Endothelial cell of umbilical vein (primary cell): ENCODE data around the gene OR2F1. TPM values are rescaled to one million over a fixed set of nuclear protein-coding genes. Genes with fewer than 3 reads are reported as not detected.

Source experiments
- BruUV-seq: library from RNA; stranded (reverse); fragments of 400-500 nt; replicated peaks from 2 replicates; lab custom pipeline; 2021; lab: Mats Ljungman, UMichigan
- CTCF ChIA-PET: fragments of 300-600, 350-600 bp; sonication (Branson Sonifier 250); formaldehyde crosslinking; loops from one replicate; lab custom pipeline; 2021; ENCODE audit warnings: antibody characterized with exemption, inconsistent platforms; lab: Charles Lee
- POLR2A ChIA-PET: fragments of 300-600, 350-600 bp; sonication (Branson Sonifier 250); formaldehyde crosslinking; loops from one replicate; lab custom pipeline; 2021; ENCODE audit warnings: antibody characterized with exemption, inconsistent platforms; lab: Charles Lee
- DNase-seq: peaks from one replicate; pipeline ENCODE4 v3.0.0-alpha.2; 2011; ENCODE audit warnings: low read depth, low spot score
- FAIRE-seq: peaks from 2 replicates; lab custom pipeline; 2011; peaks lifted over from hg19 to GRCh38; lab: Jason Lieb, UNC
- H2AFZ ChIP-seq: 2 replicates; pipeline ENCODE4 v1.6.0; 2012; ENCODE audit warnings: low read depth, low read length, control low read depth, inconsistent platforms
- H3K27ac ChIP-seq: 2 replicates; pipeline ENCODE4 v1.5.1; 2011; ENCODE audit warnings: low read depth, mild to moderate bottlenecking, control low read depth, low read length, moderate library complexity; ENCODE audit not compliant: insufficient read depth
- H3K27me3 ChIP-seq, 2 experiments: 2 replicates each; pipeline versions ENCODE4 v1.6.0 to v1.6.1; 2011; ENCODE audit warnings: low read length in 2 of 2, mixed read lengths in 1 of 2; ENCODE audit not compliant: control insufficient read depth in 2 of 2, insufficient read depth in 2 of 2
- H3K36me3 ChIP-seq, 2 experiments: 2 replicates in 1 of 2; 3 replicates in 1 of 2; pipeline ENCODE4 v1.5.1; 2011; ENCODE audit warnings: low read length in 2 of 2, mild to moderate bottlenecking in 1 of 2, moderate library complexity in 1 of 2; ENCODE audit not compliant: control insufficient read depth in 2 of 2, insufficient read depth in 2 of 2; ENCODE audit errors: extremely low read depth in 1 of 2
- H3K4me1 ChIP-seq: 3 replicates; pipeline ENCODE4 v1.5.1; 2011; ENCODE audit warnings: mild to moderate bottlenecking, low read length; ENCODE audit not compliant: control insufficient read depth, insufficient read depth; ENCODE audit errors: extremely low read depth
- H3K4me2 ChIP-seq: 2 replicates; pipeline ENCODE4 v1.6.1; 2011; ENCODE audit warnings: low read length, control low read depth, mixed read lengths; ENCODE audit not compliant: insufficient read depth
- H3K4me3 ChIP-seq, 3 experiments: fragments of 200-600 bp in 1 of 3; sonication (generic), shearing (Covaris generic) in 1 of 3; replicated peaks in 1 of 3; 2 replicates each; pipeline ENCODE4 v1.5.1; 2011 to 2016; ENCODE audit warnings: control low read depth in 3 of 3, low read length in 3 of 3, mild to moderate bottlenecking in 2 of 3, inconsistent platforms in 1 of 3, low read depth in 1 of 3, moderate library complexity in 1 of 3; ENCODE audit not compliant: insufficient read depth in 1 of 3
- H3K79me2 ChIP-seq: 2 replicates; pipeline ENCODE4 v1.6.0; 2012; ENCODE audit warnings: low read length, inconsistent platforms; ENCODE audit not compliant: control insufficient read depth, insufficient read depth
- H3K9ac ChIP-seq: replicated peaks from 2 replicates; pipeline ENCODE3; 2011; ENCODE audit warnings: low read length, control low read depth; ENCODE audit not compliant: insufficient read depth; ENCODE audit errors: extremely low read depth
- H3K9me1 ChIP-seq: replicated peaks from 3 replicates; pipeline ENCODE4 v1.6.0; 2011; ENCODE audit warnings: mild to moderate bottlenecking, low read length; ENCODE audit not compliant: control insufficient read depth, insufficient read depth; ENCODE audit errors: extremely low read depth
- H3K9me3 ChIP-seq: replicated peaks from 2 replicates; pipeline ENCODE4 v1.5.1; 2012; ENCODE audit warnings: low read length, inconsistent platforms; ENCODE audit not compliant: control insufficient read depth, insufficient read depth
- H4K20me1 ChIP-seq: replicated peaks from 2 replicates; pipeline ENCODE3; 2011; ENCODE audit warnings: mild to moderate bottlenecking, low read length; ENCODE audit not compliant: control insufficient read depth, insufficient read depth; ENCODE audit errors: extremely low read depth
- EZH2 ChIP-seq: IDR thresholded peaks from 2 replicates; pipeline ENCODE4 v1.6.1; 2012; ENCODE audit warnings: borderline replicate concordance, low read depth, mild to moderate bottlenecking, moderate library complexity, low read length, inconsistent platforms; ENCODE audit not compliant: severe bottlenecking
- GATA2 ChIP-seq: IDR thresholded peaks from 2 replicates; pipeline ENCODE4 v1.7.0; 2011; ENCODE audit warnings: low read depth, mild to moderate bottlenecking, moderate library complexity, mixed read lengths, low read length; ENCODE audit not compliant: insufficient read length, insufficient read depth
- JUN ChIP-seq: IDR thresholded peaks from 2 replicates; pipeline ENCODE4 v1.6.1; 2011; ENCODE audit warnings: borderline replicate concordance, low read depth; ENCODE audit not compliant: insufficient read length, insufficient read depth
- MYC ChIP-seq: IDR thresholded peaks from one replicate; pipeline ENCODE4 v1.6.1; 2011; ENCODE audit warnings: mild to moderate bottlenecking, low read depth, low read length
- POLR2AphosphoS5 ChIP-seq: IDR thresholded peaks from 2 replicates; pipeline ENCODE4 v1.6.1; 2012; ENCODE audit warnings: low read depth, mild to moderate bottlenecking, control low read depth, low read length, moderate library complexity; ENCODE audit not compliant: insufficient read depth
- dilution Hi-C: fragments of 300-500 bp; cut with MboI; formaldehyde crosslinking; loops from one replicate; pipeline ENCODE4 v1.15.0; 2019; ENCODE audit warnings: low sequenced_read_pairs; ENCODE audit not compliant: extremely low pct_ligation_motif_present
- intact Hi-C: fragments of 100-400 bp; cut with micrococcal nuclease; formaldehyde crosslinking; loops from one replicate; pipeline ENCODE4 v1.10.0; 2022
- polyA plus RNA-seq, 4 experiments: library from polyadenylated mRNA; depleted of rRNA in 3 of 4; stranded (reverse) in 3 of 4; unstranded in 1 of 4; fragments of >200 nt; gene quantifications; 2 replicates each; pipeline versions ENCODE4 v1.2.1 to v1.2.3, GENCODE V29; 2011 to 2012; ENCODE audit warnings: missing spikeins in 1 of 4
- total RNA-seq: library from RNA; stranded (reverse); gene quantifications from 2 replicates; pipeline ENCODE4 v1.2.3, GENCODE V29; 2021
- TF ChIP-seq, protein P1 (sequence below): IDR thresholded peaks from 2 replicates; pipeline ENCODE4 v1.6.1; 2011; ENCODE audit not compliant: insufficient read depth, insufficient read length
- TF ChIP-seq, protein P2 (sequence below), 2 donors: IDR thresholded peaks; 1 replicate in 1 of 2; 2 replicates in 1 of 2; pipeline ENCODE4 v1.5.1; 2011; ENCODE audit warnings: low read length in 2 of 2, mild to moderate bottlenecking in 2 of 2, moderate library complexity in 2 of 2, control low read depth in 1 of 2, inconsistent platforms in 1 of 2, low read depth in 1 of 2; ENCODE audit not compliant: insufficient read depth in 1 of 2; ENCODE audit errors: extremely low read depth in 1 of 2

The OR2F1 gene
- total and polyA plus RNA-seq, 2 donors (not counting 3 experiments of a cell fraction or from before 2014, with no cell fraction given) = not detected

DNA sequence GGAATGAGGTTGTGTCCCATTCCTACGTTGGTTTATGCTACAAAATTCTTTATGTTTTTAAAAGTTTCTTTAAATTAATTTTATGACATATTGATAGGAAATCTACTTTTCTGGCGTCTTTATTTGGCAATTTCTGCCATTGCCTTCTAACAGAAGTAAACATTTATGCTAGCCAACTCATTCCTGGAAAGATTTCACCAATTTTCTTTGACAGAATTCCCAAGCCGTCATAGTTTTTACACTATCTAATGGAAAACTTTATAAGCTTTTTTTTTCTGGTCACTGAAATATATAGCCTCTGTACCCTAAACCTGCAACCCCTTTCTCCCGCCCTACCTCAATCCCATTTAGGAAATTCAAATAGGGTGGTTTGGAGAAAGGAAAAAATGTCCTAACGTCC lies 46.5 kb upstream of the OR2F1 start:
- ChIA-PET CTCF (interaction anchor here (1.0 kb wide), 1 partner anchor 172 kb away, joined by 3 read pairs; no protein-coding TSS in a partner anchor), POLR2A (no interaction called here)
- no peaks in the 10 kb centered on the region for H3K9me1 ChIP-seq
- intact Hi-C loops = loop anchor here (10.0 kb wide), 1 partner anchor 487 kb away; no protein-coding TSS in a partner anchor
- no peaks in the 10 kb centered on the region for H4K20me1 ChIP-seq
- H3K4me2 ChIP-seq = no peak overlapping the region
- no peak overlapping the region for H3K4me3 ChIP-seq
- DNase-seq = no peak
- no TSS peak for BruUV-seq
- no peak for TF ChIP-seq JUN
- TF ChIP-seq GATA2 = no peak
- TF ChIP-seq MYC = no peak
- no peak for TF ChIP-seq EZH2
- no peak for TF ChIP-seq POLR2AphosphoS5
- TF ChIP-seq, protein P1, sequence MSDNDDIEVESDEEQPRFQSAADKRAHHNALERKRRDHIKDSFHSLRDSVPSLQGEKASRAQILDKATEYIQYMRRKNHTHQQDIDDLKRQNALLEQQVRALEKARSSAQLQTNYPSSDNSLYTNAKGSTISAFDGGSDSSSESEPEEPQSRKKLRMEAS = no peak
- TF ChIP-seq, protein P2, sequence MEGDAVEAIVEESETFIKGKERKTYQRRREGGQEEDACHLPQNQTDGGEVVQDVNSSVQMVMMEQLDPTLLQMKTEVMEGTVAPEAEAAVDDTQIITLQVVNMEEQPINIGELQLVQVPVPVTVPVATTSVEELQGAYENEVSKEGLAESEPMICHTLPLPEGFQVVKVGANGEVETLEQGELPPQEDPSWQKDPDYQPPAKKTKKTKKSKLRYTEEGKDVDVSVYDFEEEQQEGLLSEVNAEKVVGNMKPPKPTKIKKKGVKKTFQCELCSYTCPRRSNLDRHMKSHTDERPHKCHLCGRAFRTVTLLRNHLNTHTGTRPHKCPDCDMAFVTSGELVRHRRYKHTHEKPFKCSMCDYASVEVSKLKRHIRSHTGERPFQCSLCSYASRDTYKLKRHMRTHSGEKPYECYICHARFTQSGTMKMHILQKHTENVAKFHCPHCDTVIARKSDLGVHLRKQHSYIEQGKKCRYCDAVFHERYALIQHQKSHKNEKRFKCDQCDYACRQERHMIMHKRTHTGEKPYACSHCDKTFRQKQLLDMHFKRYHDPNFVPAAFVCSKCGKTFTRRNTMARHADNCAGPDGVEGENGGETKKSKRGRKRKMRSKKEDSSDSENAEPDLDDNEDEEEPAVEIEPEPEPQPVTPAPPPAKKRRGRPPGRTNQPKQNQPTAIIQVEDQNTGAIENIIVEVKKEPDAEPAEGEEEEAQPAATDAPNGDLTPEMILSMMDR (IDR thresholded peaks at IDR 0.05; ENCODE audit: extremely low read depth in 1 of 2, insufficient read depth in 1 of 2, low read depth in 1 of 2, low read length in 2 of 2) = no peak
- no peak overlapping the region for H2AFZ ChIP-seq
- no peak for FAIRE-seq
- H3K4me1 ChIP-seq = no peaks in the 10 kb centered on the region
- peaks cover 0 to 20% of the 10 kb centered on the region in 2 experiments for H3K27me3 ChIP-seq
- dilution Hi-C loops = no loop called here
- no peaks in the 10 kb centered on the region for H3K79me2 ChIP-seq
- H3K27ac ChIP-seq = no peak overlapping the region
- no peaks in the 10 kb centered on the region for H3K36me3 ChIP-seq
- H3K9ac ChIP-seq = no peak overlapping the region
- no peaks in the 10 kb centered on the region for H3K9me3 ChIP-seq
